ENCODE measurements around the gene TSSC4.

TSSC4 gene

DNA sequence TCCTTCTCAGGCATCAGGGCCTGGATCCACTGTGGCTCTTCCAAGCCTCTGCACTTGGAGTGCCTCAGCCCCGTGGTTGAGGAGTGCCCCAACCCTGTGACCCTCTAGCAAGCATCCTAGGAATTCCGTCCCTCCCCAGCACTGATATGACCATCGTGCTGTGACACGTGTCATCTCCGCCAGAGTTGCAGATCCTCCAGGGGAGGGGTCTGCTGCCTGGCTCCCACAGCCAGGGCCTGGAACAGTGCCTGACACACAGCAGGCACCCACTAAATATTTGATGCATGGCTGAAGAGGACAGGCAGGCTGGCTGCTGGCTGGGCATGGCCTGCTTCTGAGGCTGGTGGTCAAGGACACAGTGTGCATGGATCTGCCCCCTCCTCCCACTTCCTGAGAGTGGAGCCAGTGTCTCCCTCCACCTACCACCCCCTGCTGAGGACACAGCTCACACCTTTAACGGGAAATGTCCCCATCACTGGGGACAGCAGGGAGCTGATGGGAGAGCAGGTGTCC is 25.2 kb upstream of the TSSC4 start:
- peaks cover 8% of the 10 kb centered on the region for H3K9me3 Mint-ChIP-seq
- no peaks in the 10 kb centered on the region for H3K27me3 Mint-ChIP-seq (ENCODE audit: low read depth)
- H3K27ac Mint-ChIP-seq = peak overlapping the region; percentile 43 to 77 (median 60)
- H3K4me3 Mint-ChIP-seq = peak overlapping the region; percentile 72 to 89 (median 81)
- peaks cover 26% of the 10 kb centered on the region for H3K4me1 Mint-ChIP-seq
- H3K36me3 Mint-ChIP-seq (ENCODE audit: low read depth) = no peaks in the 10 kb centered on the region
- no peak for TF ChIP-seq CTCF (IDR thresholded peaks at IDR 0.05; ENCODE audit: unreplicated experiment in 3 of 3)

DNA sequence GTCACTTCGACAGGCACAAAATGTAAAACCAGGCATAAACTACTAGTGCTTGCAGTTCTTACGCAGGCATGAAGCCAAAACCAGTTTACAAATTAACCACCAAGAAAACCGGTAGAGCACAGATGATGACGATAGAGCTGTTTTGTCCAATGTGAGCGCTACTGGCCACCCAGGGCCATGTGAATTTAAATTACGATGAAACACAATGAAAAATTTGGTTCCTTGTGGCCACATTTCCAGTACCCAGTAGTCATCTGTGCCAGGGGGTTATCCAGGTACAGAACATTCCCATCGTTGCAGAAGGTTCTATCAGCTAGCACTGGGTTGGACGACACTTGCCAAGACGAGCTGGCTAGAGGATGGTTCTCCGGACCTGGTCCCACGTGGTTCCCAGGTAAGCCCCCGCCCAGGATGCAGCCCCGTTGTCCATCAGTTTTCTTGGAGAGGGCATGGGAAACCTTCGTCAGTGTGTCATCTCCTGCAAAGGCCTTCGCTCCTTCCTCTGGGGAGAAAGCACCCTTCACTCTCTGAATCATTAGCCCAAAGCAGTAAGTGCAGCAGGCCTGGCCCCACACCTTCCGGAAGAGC is 24.5 kb upstream of the TSSC4 start:
- H3K4me1 Mint-ChIP-seq = peaks cover 26% of the 10 kb centered on the region
- H3K27ac Mint-ChIP-seq = peak overlapping the region; percentile 43 to 77 (median 60)
- H3K4me3 Mint-ChIP-seq = peak overlapping the region; percentile 72 to 89 (median 81)
- H3K36me3 Mint-ChIP-seq (ENCODE audit: low read depth) = no peaks in the 10 kb centered on the region
- no peaks in the 10 kb centered on the region for H3K27me3 Mint-ChIP-seq (ENCODE audit: low read depth)
- peaks cover 8% of the 10 kb centered on the region for H3K9me3 Mint-ChIP-seq
- no peak for TF ChIP-seq CTCF (IDR thresholded peaks at IDR 0.05; ENCODE audit: unreplicated experiment in 3 of 3)

GRCh38 chr11:2376751-2377451 is 23.6 kb upstream of the TSSC4 start, which contains the start of gene CD81:
CD81 (plus strand) TSS chr11:2377310; CDS start chr11:2377550, 240 bp downstream.
- no peak for TF ChIP-seq CTCF (IDR thresholded peaks at IDR 0.05; ENCODE audit: unreplicated experiment in 3 of 3)
- Mint-ChIP-seq H3K4me1 (peaks cover 26% of the 10 kb centered on the region), H3K36me3 (ENCODE audit: low read depth) (no peaks in the 10 kb centered on the region), H3K4me3 (peak within 1 kb of the TSS; percentile 87 to 90 (median 89)), H3K27ac (peak within 1 kb of the TSS; percentile 64 to 97 (median 69)), H3K27me3 (ENCODE audit: low read depth) (no peaks in the 10 kb centered on the region), H3K9me3 (peaks cover 8% of the 10 kb centered on the region)

DNA sequence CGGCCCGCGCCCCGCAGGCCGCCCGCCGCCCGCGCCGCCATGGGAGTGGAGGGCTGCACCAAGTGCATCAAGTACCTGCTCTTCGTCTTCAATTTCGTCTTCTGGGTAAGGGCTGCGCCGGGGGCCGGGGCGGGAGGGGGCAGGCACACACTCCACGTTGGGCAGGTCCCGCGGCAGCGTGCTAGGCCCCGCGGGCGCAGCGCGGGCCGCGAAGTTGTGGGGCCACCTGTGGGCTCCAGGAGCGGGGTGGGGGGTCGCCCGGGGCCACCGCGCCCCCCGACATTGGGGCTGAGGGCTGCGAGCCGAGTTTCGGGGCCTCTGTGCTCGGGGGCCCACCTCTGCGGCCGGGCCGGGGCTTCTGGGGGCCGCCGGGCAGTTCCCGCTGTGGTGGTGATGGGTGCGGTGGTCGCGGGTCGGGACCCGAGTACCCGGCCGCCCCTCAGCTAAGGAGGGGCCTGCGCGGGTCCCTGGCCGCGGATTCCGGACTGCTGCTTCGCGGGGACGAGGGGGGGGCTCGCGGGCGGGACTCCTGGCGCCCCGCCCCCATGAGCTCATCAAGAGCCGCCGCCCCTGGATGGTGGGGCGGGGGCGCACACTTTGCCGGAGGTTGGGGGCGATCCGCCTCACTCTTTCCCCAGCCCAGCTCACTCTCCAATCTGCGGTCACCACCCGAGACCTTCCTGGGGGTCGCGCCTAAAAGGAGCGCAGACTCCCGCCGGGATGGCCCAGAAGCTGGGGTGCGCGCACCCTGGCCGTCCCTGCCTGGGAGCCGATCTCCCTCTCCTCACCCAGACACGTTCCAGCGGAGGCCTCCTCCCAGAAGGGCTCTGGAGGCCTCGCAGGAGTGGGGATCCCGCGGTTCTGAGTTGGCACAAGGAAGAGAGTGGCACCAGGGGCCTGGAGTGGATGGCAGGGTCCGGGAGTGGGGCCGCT is 22.8 kb upstream of the TSSC4 start:
- no peak for TF ChIP-seq CTCF (IDR thresholded peaks at IDR 0.05; ENCODE audit: unreplicated experiment in 3 of 3)
- Mint-ChIP-seq H3K36me3 (ENCODE audit: low read depth) (no peaks in the 10 kb centered on the region), H3K9me3 (peaks cover 4% of the 10 kb centered on the region), H3K27me3 (ENCODE audit: low read depth) (no peaks in the 10 kb centered on the region), H3K4me1 (peaks cover 26% of the 10 kb centered on the region), H3K4me3 (peak overlapping the region; percentile 87 to 90 (median 89)), H3K27ac (peak overlapping the region; percentile 64 to 97 (median 69))

DNA sequence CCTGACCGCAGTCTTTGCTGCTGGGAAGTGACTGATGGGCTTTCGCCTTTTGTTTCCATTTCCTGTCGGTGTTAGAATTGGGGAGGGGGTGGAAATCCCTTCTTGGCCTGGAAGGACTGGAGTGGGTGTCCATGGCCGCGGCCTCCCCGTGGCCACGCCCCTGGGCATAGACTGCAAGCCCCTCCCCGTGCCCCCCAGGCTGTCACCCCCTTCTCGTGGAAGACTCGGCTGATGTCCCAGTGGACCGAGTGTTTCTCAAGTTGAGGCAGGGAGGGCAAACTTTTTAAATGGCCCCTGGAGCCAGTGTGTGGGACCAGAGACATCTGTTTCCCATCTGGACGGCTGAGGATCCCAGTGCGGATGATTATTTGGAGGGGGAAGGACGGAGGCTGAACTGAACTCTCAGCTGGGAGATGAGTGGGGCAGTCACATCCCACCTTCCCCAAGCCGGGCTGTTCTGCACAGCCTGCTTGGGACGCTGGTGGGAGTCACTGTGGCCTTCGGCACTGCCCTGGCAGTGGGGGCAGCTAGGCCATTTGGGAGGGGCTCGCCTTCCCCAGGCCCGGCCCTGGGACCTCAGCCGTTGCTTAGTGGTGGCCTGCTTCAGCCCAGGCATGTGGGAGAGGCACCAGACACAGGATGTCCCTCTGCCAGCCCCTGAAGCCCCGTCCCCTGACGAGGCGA is 21.9 kb upstream of the TSSC4 start:
- no peaks in the 10 kb centered on the region for H3K27me3 Mint-ChIP-seq (ENCODE audit: low read depth)
- H3K4me3 Mint-ChIP-seq = peak overlapping the region; percentile 87 to 90 (median 89)
- H3K36me3 Mint-ChIP-seq (ENCODE audit: low read depth) = no peaks in the 10 kb centered on the region
- H3K27ac Mint-ChIP-seq = peak overlapping the region; percentile 64 to 97 (median 69)
- TF ChIP-seq CTCF (IDR thresholded peaks at IDR 0.05; ENCODE audit: unreplicated experiment in 3 of 3) = no peak
- peaks cover 31% of the 10 kb centered on the region for H3K4me1 Mint-ChIP-seq
- H3K9me3 Mint-ChIP-seq = no peaks in the 10 kb centered on the region
